Effector memory CD4-positive, alpha-beta T cell (primary cell): ENCODE results near the gene ARHGAP10.

Source experiments
- DNase-seq, 3 donors: peaks; one replicate each; pipeline ENCODE4 v3.0.0-alpha.2; 2020
- H3K27ac ChIP-seq: 2 replicates; pipeline ENCODE4 v1.7.0; 2013; ENCODE audit warnings: mild to moderate bottlenecking, low read length, moderate library complexity; ENCODE audit not compliant: insufficient read depth, poor library complexity, severe bottlenecking
- H3K27me3 ChIP-seq: replicated peaks from 2 replicates; pipeline ENCODE4 v1.7.0; 2013; ENCODE audit warnings: mild to moderate bottlenecking, low read length; ENCODE audit not compliant: insufficient read depth, control insufficient read depth, poor library complexity, severe bottlenecking
- H3K36me3 ChIP-seq: 2 replicates; pipeline ENCODE4 v1.7.0; 2013; ENCODE audit warnings: mild to moderate bottlenecking, low read length, moderate library complexity; ENCODE audit not compliant: control insufficient read depth, insufficient read depth
- H3K4me1 ChIP-seq: 2 replicates; pipeline ENCODE4 v1.7.0; 2013; ENCODE audit warnings: low read length, mild to moderate bottlenecking; ENCODE audit not compliant: control insufficient read depth, insufficient read depth, poor library complexity, severe bottlenecking
- H3K4me3 ChIP-seq: 2 replicates; pipeline ENCODE4 v1.7.0; 2013; ENCODE audit warnings: low read length, low read depth, mild to moderate bottlenecking; ENCODE audit not compliant: insufficient read depth, poor library complexity, severe bottlenecking
- H3K9me3 ChIP-seq: 2 replicates; pipeline ENCODE4 v1.7.0; 2013; ENCODE audit warnings: mild to moderate bottlenecking, low read length, moderate library complexity; ENCODE audit not compliant: control insufficient read depth

The ARHGAP10 gene

DNA sequence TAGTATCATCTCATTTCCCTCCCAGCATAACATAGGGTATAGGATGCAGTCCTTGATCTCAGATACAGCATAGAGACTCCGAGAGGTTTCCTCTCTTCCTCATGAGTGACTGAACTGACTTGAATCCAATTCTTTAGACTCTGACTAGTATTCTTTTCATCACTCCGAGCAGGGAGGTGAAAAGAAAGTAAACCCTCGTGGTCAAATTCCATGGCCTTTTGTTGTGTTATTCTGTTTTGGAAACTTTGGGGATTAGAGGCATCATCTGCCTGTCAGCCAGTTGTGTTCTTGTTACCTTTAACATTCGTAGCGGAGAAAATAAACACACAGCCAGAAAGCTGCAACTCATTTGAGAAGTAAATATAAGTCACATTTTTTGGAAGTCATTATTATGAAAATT, 206.6 kb downstream of the ARHGAP10 start:
- H3K4me1 ChIP-seq: no peaks in the 10 kb centered on the region
- H3K4me3 ChIP-seq: no peak overlapping the region
- no peak overlapping the region for H3K27ac ChIP-seq
- H3K9me3 ChIP-seq: no peaks in the 10 kb centered on the region
- DNase-seq: no peak
- no peaks in the 10 kb centered on the region for H3K36me3 ChIP-seq
- no peaks in the 10 kb centered on the region for H3K27me3 ChIP-seq

DNA sequence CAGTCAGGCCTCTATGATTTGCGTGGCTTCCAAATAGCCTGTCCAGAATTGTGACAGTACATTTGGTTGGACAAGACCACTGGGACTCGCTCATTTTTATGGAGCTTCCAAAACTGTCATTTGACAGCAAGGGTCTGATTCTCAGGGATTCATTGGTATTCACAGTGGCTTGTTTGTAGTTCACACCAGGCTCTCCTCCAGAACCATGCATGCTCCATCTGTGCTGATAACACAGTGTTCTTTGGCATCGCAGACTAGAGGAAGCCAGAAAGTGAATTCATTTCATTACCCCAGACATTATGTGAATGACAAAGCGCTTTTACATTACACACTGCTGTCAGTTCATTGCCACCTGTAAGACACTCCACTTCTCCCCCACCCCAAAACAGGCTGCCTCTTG, 208.3 kb downstream of the ARHGAP10 start:
- Histone ChIP-seq H3K4me1 (no peaks in the 10 kb centered on the region), H3K9me3 (no peaks in the 10 kb centered on the region)
- DNase-seq: no peak

GRCh38 chr4:147941373-147941772, 209.5 kb downstream of the ARHGAP10 start:
- DNase-seq: no peak
- Histone ChIP-seq H3K27ac (no peak overlapping the region), H3K36me3 (no peaks in the 10 kb centered on the region), H3K27me3 (no peaks in the 10 kb centered on the region), H3K9me3 (no peaks in the 10 kb centered on the region), H3K4me3 (no peak overlapping the region), H3K4me1 (no peaks in the 10 kb centered on the region)

More for the DNA sequence above, 208.3 kb downstream of the ARHGAP10 start:
- no peaks in the 10 kb centered on the region for H3K36me3 ChIP-seq
- H3K4me3 ChIP-seq: no peak overlapping the region
- no peaks in the 10 kb centered on the region for H3K27me3 ChIP-seq
- H3K27ac ChIP-seq: no peak overlapping the region

GRCh38 chr4:147942729-147943128, 210.8 kb downstream of the ARHGAP10 start:
- DNase-seq: no peak
- Histone ChIP-seq H3K27ac (no peak overlapping the region), H3K27me3 (no peaks in the 10 kb centered on the region), H3K4me3 (no peak overlapping the region), H3K4me1 (no peaks in the 10 kb centered on the region), H3K36me3 (no peaks in the 10 kb centered on the region), H3K9me3 (no peaks in the 10 kb centered on the region)

- H3K4me3 ChIP-seq: no peak overlapping the region
- H3K9me3 ChIP-seq: no peaks in the 10 kb centered on the region
- DNase-seq: no peak
- H3K4me1 ChIP-seq: no peaks in the 10 kb centered on the region
- no peak overlapping the region for H3K27ac ChIP-seq
- H3K36me3 ChIP-seq: no peaks in the 10 kb centered on the region
- no peaks in the 10 kb centered on the region for H3K27me3 ChIP-seq
Measured at GRCh38 chr4:147943159-147943638, 211.3 kb downstream of the ARHGAP10 start.

DNA sequence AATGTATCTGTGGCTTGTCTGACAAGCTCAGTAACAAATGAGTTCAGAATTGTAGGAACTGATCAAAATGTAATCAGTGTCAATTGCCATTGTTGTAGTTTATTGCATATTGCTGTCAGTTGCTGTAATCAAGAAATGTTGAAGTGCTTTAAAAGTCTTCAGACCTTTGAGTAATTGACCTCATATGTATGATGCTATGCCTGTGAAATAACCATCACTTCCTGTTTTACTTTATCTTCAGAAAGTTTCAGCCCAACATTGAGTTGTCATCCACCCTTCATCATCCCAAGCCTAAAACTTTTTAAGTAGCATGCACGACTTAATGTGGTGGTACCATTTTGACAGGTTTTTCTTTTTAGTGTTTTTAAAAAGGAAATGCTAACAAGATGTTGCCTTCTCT, 212.4 kb downstream of the ARHGAP10 start:
- no peaks in the 10 kb centered on the region for H3K9me3 ChIP-seq

GRCh38 chr4:147944670-147945260, 212.9 kb downstream of the ARHGAP10 start:
- no peak overlapping the region for H3K27ac ChIP-seq
- no peaks in the 10 kb centered on the region for H3K27me3 ChIP-seq
- H3K9me3 ChIP-seq: no peaks in the 10 kb centered on the region
- H3K36me3 ChIP-seq: no peaks in the 10 kb centered on the region
- H3K4me1 ChIP-seq: no peaks in the 10 kb centered on the region
- no peak for DNase-seq
- H3K4me3 ChIP-seq: no peak overlapping the region

More for the DNA sequence above, 212.4 kb downstream of the ARHGAP10 start:
- no peak for DNase-seq
- H3K4me3 ChIP-seq: no peak overlapping the region
- H3K36me3 ChIP-seq: no peaks in the 10 kb centered on the region
- H3K27me3 ChIP-seq: no peaks in the 10 kb centered on the region
- H3K4me1 ChIP-seq: no peaks in the 10 kb centered on the region
- no peak overlapping the region for H3K27ac ChIP-seq

DNA sequence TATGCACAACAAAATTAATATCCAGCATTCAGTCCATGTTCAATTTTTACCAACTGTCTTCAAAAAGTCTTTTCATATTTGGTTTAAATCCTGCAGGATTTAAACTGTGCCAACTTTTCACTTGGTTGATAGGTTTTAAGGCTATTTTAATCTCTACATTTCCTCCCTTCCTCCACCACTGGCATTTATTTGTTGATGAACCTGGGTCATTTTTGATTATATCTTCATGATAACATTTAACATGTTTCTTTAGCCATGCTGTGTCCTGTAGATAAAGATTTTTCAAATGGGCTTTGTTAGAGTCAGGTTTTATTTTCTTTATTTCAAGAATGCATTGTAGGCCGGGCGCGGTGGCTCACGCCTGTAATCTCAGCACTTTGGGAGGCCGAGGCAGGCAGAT, 216.4 kb downstream of the ARHGAP10 start:
- H3K4me1 ChIP-seq: no peaks in the 10 kb centered on the region
- no peak for DNase-seq
- H3K27ac ChIP-seq: no peak overlapping the region
- H3K36me3 ChIP-seq: no peaks in the 10 kb centered on the region
- no peaks in the 10 kb centered on the region for H3K27me3 ChIP-seq
- no peak overlapping the region for H3K4me3 ChIP-seq
- no peaks in the 10 kb centered on the region for H3K9me3 ChIP-seq

DNA sequence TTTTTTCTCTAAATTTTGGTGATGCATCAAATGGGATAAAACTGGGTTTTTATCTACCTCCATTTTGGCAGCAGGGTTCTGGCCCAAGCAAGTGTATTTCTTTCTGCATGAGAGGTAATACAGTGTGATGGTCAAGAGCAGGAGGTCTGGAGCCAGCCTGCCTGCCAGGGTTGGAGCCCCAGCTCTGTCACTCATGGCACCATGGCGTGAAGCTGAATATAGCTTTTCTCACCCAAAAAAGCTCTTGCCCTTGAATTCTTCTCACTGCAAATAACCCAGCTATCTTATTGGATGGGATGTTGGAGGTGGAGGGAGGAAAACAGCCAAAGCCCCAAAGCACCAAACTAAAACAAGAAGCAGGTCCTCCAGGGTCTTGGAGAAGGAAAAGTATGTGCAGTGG, 218.4 kb downstream of the ARHGAP10 start:
- no peaks in the 10 kb centered on the region for H3K36me3 ChIP-seq
- H3K4me3 ChIP-seq: no peak overlapping the region
- no peaks in the 10 kb centered on the region for H3K9me3 ChIP-seq
- DNase-seq: no peak
- H3K4me1 ChIP-seq: no peaks in the 10 kb centered on the region
- H3K27me3 ChIP-seq: no peaks in the 10 kb centered on the region
- no peak overlapping the region for H3K27ac ChIP-seq

DNA sequence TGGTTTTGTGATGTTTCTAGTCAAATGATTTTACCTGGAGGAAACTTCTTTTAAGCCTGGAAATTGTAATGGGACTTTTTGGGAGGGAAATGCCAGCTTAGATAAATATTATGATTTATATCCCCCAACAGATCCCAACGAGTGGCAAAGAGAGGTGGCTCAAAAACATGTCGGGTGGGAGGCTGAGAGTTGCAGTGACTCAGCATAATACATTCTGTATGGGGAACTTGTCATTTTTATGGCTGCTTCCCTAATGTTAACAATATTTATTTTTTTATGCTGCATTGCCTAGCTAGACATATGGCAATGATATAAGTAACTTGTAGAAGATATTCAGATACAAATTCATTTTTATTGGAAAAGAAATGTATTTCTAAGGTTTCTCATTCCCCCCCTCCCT, 219.0 kb downstream of the ARHGAP10 start:
- Histone ChIP-seq H3K36me3 (no peaks in the 10 kb centered on the region), H3K27me3 (no peaks in the 10 kb centered on the region), H3K4me3 (no peak overlapping the region), H3K27ac (no peak overlapping the region), H3K9me3 (no peaks in the 10 kb centered on the region), H3K4me1 (no peaks in the 10 kb centered on the region)
- no peak for DNase-seq
